Neural progenitor cell (in vitro differentiated cells): ENCODE results near the gene GHITM. TPM values are rescaled to one million over a fixed set of nuclear protein-coding genes. Genes with fewer than 3 reads are reported as not detected.

Experiments used
- DNase-seq: peaks from one replicate; pipeline ENCODE4 v3.0.0-alpha.2; 2016; ENCODE audit warnings: low spot score
- H2AFZ ChIP-seq: fragments of 200-600 bp; sonication (generic); replicated peaks from 2 replicates; pipeline ENCODE4 v1.6.1; 2016; ENCODE audit warnings: antibody characterized with exemption
- H3F3A ChIP-seq: fragments of 200-600 bp; sonication (generic); 2 replicates; pipeline ENCODE4 v1.6.1; 2016; ENCODE audit warnings: antibody characterized with exemption, low read depth
- H3K27ac ChIP-seq: fragments of 200-600 bp; sonication (generic); 2 replicates; pipeline ENCODE4 v1.5.1; 2016; ENCODE audit warnings: mild to moderate bottlenecking
- H3K27me3 ChIP-seq: fragments of 200-600 bp; sonication (generic); 2 replicates; pipeline ENCODE4 v1.6.1; 2016; ENCODE audit warnings: mild to moderate bottlenecking, moderate library complexity
- H3K36me3 ChIP-seq: fragments of 200-600 bp; sonication (generic); 2 replicates; pipeline ENCODE4 v1.5.1; 2016
- H3K4me1 ChIP-seq: fragments of 200-600 bp; sonication (generic); 2 replicates; pipeline ENCODE4 v1.6.1; 2016; ENCODE audit warnings: mixed run types
- H3K4me2 ChIP-seq: fragments of 200-600 bp; sonication (generic); 2 replicates; pipeline ENCODE4 v1.6.1; 2016
- H3K4me3 ChIP-seq: fragments of 200-600 bp; sonication (generic); 2 replicates; pipeline ENCODE4 v1.5.1; 2016
- H3K79me2 ChIP-seq: fragments of 200-600 bp; sonication (generic); 2 replicates; pipeline ENCODE4 v1.6.1; 2016; ENCODE audit warnings: low read depth
- H3K9ac ChIP-seq: fragments of 200-600 bp; sonication (generic); 2 replicates; pipeline ENCODE4 v1.6.1; 2016
- H3K9me3 ChIP-seq: fragments of 200-600 bp; sonication (generic); 2 replicates; pipeline ENCODE4 v1.5.1; 2016; ENCODE audit warnings: low read depth
- H4K20me1 ChIP-seq: fragments of 200-600 bp; sonication (generic); 2 replicates; pipeline ENCODE4 v1.6.1; 2016; ENCODE audit warnings: low read depth
- H3K27ac Mint-ChIP-seq: 3 replicates; pipeline ENCODE4 v1.8.0; 2021; ENCODE audit warnings: mixed read lengths
- H3K27me3 Mint-ChIP-seq: 2 replicates; pipeline ENCODE4 v1.8.0; 2022; ENCODE audit warnings: low read depth, mild to moderate bottlenecking, inconsistent platforms, moderate library complexity, mixed read lengths; ENCODE audit not compliant: insufficient read depth
- H3K36me3 Mint-ChIP-seq: 3 replicates; pipeline ENCODE4 v1.8.0; 2021; ENCODE audit warnings: mixed read lengths
- H3K4me1 Mint-ChIP-seq: 3 replicates; pipeline ENCODE4 v1.8.0; 2021; ENCODE audit warnings: mixed read lengths
- H3K4me3 Mint-ChIP-seq: 3 replicates; pipeline ENCODE4 v1.8.0; 2021; ENCODE audit warnings: mild to moderate bottlenecking, moderate library complexity, mixed read lengths
- H3K9me3 Mint-ChIP-seq: 3 replicates; pipeline ENCODE4 v1.8.0; 2020; ENCODE audit warnings: mixed read lengths
- EZH2 ChIP-seq: fragments of 200-600 bp; sonication (generic); IDR thresholded peaks from 2 replicates; pipeline ENCODE4 v1.6.1; 2017; ENCODE audit warnings: antibody characterized with exemption, mild to moderate bottlenecking, moderate library complexity
- EZH2phosphoT487 ChIP-seq: fragments of 200-600 bp; sonication (generic); IDR thresholded peaks from 2 replicates; pipeline ENCODE4 v1.6.1; 2017; ENCODE audit warnings: antibody characterized with exemption
- total RNA-seq: library from RNA; depleted of rRNA; stranded (reverse); fragments of >200 nt; gene quantifications from 2 replicates; pipeline ENCODE4 v1.2.3, GENCODE V29; 2015; ENCODE audit warnings: low replicate concordance
- TF ChIP-seq, protein P1 (sequence below): fragments of 200-600 bp; sonication (generic); IDR thresholded peaks from 2 replicates; pipeline ENCODE4 v1.5.1; 2017; ENCODE audit warnings: antibody characterized with exemption, mild to moderate bottlenecking

Gene GHITM
- total RNA-seq, 1 donor from 2014 or later = 181 TPM

DNA sequence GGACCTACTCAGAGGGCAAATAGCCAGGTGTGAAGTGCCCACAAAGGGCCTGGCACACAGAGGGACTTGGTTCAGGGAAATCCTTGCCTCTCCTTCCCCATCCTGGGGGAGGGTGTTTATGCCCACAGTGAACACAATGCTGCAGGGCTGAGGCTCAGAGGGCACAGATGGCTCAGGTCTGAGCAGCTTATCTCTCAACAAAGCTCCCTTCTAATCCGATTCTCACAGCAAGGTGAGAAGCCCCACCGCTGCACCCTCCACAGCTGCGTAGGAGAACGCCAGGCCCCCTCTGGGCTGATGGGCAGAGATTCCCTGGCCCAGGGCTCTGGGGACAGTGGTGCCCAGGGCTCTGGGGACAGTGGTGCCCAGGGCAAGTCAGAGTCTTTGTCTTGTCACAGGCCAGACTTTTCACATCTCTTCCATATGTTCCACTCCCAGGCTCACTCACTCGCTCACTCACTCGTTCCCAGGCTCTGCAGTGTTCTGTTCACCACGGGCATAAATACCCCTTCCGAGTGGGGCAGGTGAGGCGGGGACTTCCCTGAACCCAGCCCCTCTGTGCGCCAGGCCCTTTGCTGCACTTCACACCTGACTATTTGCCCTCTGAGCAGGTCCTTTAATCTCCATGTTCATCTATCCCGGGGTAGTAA lies 46.3 kb downstream of the GHITM start:
- Histone ChIP-seq H3K4me2 (no peak overlapping the region), H4K20me1 (no peaks in the 10 kb centered on the region), H3K27me3 (no peaks in the 10 kb centered on the region), H3K36me3 (no peaks in the 10 kb centered on the region), H3K9me3 (no peaks in the 10 kb centered on the region), H3K9ac (no peak overlapping the region), H3K4me1 (no peaks in the 10 kb centered on the region), H3K27ac (no peak overlapping the region), H3K4me3 (no peak overlapping the region), H3F3A (no peaks in the 10 kb centered on the region), H2AFZ (no peak overlapping the region), H3K79me2 (no peaks in the 10 kb centered on the region)
- TF ChIP-seq EZH2 = no peak
- Mint-ChIP-seq H3K4me1 (no peaks in the 10 kb centered on the region), H3K36me3 (no peaks in the 10 kb centered on the region), H3K27ac (no peak overlapping the region), H3K27me3 (peaks cover 2% of the 10 kb centered on the region), H3K4me3 (no peak overlapping the region), H3K9me3 (no peaks in the 10 kb centered on the region)
- DNase-seq = peak; percentile 34

- no peaks in the 10 kb centered on the region for H3K4me1 ChIP-seq
- H3K36me3 ChIP-seq = no peaks in the 10 kb centered on the region
- no peaks in the 10 kb centered on the region for H4K20me1 ChIP-seq
- no peaks in the 10 kb centered on the region for H3K79me2 ChIP-seq
- H3K4me3 ChIP-seq = no peak overlapping the region
- TF ChIP-seq, protein P1, sequence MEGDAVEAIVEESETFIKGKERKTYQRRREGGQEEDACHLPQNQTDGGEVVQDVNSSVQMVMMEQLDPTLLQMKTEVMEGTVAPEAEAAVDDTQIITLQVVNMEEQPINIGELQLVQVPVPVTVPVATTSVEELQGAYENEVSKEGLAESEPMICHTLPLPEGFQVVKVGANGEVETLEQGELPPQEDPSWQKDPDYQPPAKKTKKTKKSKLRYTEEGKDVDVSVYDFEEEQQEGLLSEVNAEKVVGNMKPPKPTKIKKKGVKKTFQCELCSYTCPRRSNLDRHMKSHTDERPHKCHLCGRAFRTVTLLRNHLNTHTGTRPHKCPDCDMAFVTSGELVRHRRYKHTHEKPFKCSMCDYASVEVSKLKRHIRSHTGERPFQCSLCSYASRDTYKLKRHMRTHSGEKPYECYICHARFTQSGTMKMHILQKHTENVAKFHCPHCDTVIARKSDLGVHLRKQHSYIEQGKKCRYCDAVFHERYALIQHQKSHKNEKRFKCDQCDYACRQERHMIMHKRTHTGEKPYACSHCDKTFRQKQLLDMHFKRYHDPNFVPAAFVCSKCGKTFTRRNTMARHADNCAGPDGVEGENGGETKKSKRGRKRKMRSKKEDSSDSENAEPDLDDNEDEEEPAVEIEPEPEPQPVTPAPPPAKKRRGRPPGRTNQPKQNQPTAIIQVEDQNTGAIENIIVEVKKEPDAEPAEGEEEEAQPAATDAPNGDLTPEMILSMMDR = no peak
- TF ChIP-seq EZH2phosphoT487 = no peak
- TF ChIP-seq EZH2 = no peak
- Mint-ChIP-seq H3K4me1 (no peaks in the 10 kb centered on the region), H3K27ac (no peak overlapping the region), H3K9me3 (peaks cover 2% of the 10 kb centered on the region), H3K4me3 (no peak overlapping the region), H3K36me3 (no peaks in the 10 kb centered on the region), H3K27me3 (peaks cover 16% of the 10 kb centered on the region)
- peaks cover 13% of the 10 kb centered on the region for H3K27me3 ChIP-seq
- no peak overlapping the region for H3K4me2 ChIP-seq
- H3K9me3 ChIP-seq = no peaks in the 10 kb centered on the region
- no peak overlapping the region for H3K27ac ChIP-seq
- H3F3A ChIP-seq = no peaks in the 10 kb centered on the region
- DNase-seq = no peak
- H3K9ac ChIP-seq = no peak overlapping the region
- no peak overlapping the region for H2AFZ ChIP-seq
These were observed 49.5 kb downstream of the GHITM start for GRCh38 chr10:84188815-84189214.

- Histone ChIP-seq H3K4me3 (no peak overlapping the region), H3K9ac (no peak overlapping the region), H3F3A (no peaks in the 10 kb centered on the region), H3K36me3 (no peaks in the 10 kb centered on the region), H3K79me2 (no peaks in the 10 kb centered on the region), H3K9me3 (no peaks in the 10 kb centered on the region), H4K20me1 (no peaks in the 10 kb centered on the region), H2AFZ (no peak overlapping the region), H3K4me2 (no peak overlapping the region), H3K4me1 (no peaks in the 10 kb centered on the region), H3K27ac (no peak overlapping the region), H3K27me3 (peaks cover 31% of the 10 kb centered on the region)
- Mint-ChIP-seq H3K9me3 (peaks cover 2% of the 10 kb centered on the region), H3K4me3 (no peak overlapping the region), H3K36me3 (no peaks in the 10 kb centered on the region), H3K4me1 (peaks cover 2% of the 10 kb centered on the region), H3K27me3 (peaks cover 22% of the 10 kb centered on the region), H3K27ac (no peak overlapping the region)
- no peak for DNase-seq
- TF ChIP-seq EZH2 (no peak), EZH2phosphoT487 (no peak)
- TF ChIP-seq, protein P1 = no peak
These were observed 51.3 kb downstream of the GHITM start for GRCh38 chr10:84190621-84191020.

DNA sequence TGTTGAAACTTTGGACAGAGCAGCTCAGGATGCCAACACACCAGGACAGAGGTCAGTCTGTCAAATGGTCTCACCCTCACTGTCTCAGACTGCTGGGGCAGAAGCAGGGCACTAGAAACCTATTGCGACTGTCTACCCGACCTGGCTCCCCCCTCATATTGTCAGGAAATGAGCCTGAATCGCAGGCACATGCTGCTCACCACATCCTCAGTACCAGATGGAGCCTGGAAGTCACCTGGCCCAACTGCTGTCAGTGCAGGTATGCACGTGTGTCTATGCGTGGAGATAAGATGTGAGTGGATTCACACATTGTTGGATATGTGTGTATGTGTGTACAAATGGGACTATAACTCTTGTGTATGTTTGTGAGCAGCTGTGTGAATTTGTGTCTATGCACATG lies 51.8 kb downstream of the GHITM start:
- no peak overlapping the region for H3K4me2 ChIP-seq
- H3K27me3 ChIP-seq = peaks cover 36% of the 10 kb centered on the region
- H3F3A ChIP-seq = no peaks in the 10 kb centered on the region
- no peaks in the 10 kb centered on the region for H4K20me1 ChIP-seq
- Mint-ChIP-seq H3K27me3 (peaks cover 24% of the 10 kb centered on the region), H3K27ac (no peak overlapping the region), H3K4me3 (no peak overlapping the region), H3K36me3 (no peaks in the 10 kb centered on the region), H3K4me1 (peaks cover 2% of the 10 kb centered on the region), H3K9me3 (peaks cover 2% of the 10 kb centered on the region)
- no peak overlapping the region for H3K4me3 ChIP-seq
- no peak overlapping the region for H2AFZ ChIP-seq
- no peak overlapping the region for H3K27ac ChIP-seq
- no peaks in the 10 kb centered on the region for H3K4me1 ChIP-seq
- no peaks in the 10 kb centered on the region for H3K9me3 ChIP-seq
- no peaks in the 10 kb centered on the region for H3K79me2 ChIP-seq
- H3K36me3 ChIP-seq = no peaks in the 10 kb centered on the region
- H3K9ac ChIP-seq = no peak overlapping the region
- no peak for DNase-seq
- no peak for TF ChIP-seq EZH2
- TF ChIP-seq, protein P1 = no peak
